Measurements from ENCODE around the gene KRTAP4-1. TPM values are rescaled to one million over a fixed set of nuclear protein-coding genes. Genes with fewer than 3 reads are reported as not detected.
"Not testable (repeated sequence)": the region's sequence is repeated elsewhere in the genome, so short reads cannot be mapped to it uniquely, and the experiment has no call there.

Gene KRTAP4-1
- total RNA-seq, 1 donor from 2014 or later = not detected

- no peak for TF ChIP-seq CTCF (IDR thresholded peaks at IDR 0.05; ENCODE audit: insufficient read depth, low read length, poor library complexity, severe bottlenecking)
- no peak for DNase-seq (ENCODE audit: low read depth)
- Histone ChIP-seq H3K36me3 (ENCODE audit: control insufficient read depth, insufficient read depth, low read length) (no peaks in the 10 kb centered on the region), H3K4me3 (ENCODE audit: low read depth, low read length) (no peak overlapping the region), H3K27me3 (ENCODE audit: control insufficient read depth, insufficient read depth, low read length) (no peaks in the 10 kb centered on the region)
Observed at GRCh38 chr17:41141361-41141760, 43.4 kb downstream of the KRTAP4-1 start.

GRCh38 chr17:41140360-41141131, 44.2 kb downstream of the KRTAP4-1 start, which contains the start of gene KRTAP4-6:
Gene KRTAP4-6 (minus strand): TSS chr17:41140544. CDS start chr17:41140487, 57 bp downstream.
- TF ChIP-seq CTCF (IDR thresholded peaks at IDR 0.05; ENCODE audit: insufficient read depth, low read length, poor library complexity, severe bottlenecking) = no peak
- peak; percentile 92 for DNase-seq (ENCODE audit: low read depth)
- Histone ChIP-seq H3K36me3 (ENCODE audit: control insufficient read depth, insufficient read depth, low read length) (no peaks in the 10 kb centered on the region), H3K4me3 (ENCODE audit: low read depth, low read length) (no peak within 1 kb of the TSS), H3K27me3 (ENCODE audit: control insufficient read depth, insufficient read depth, low read length) (no peaks in the 10 kb centered on the region)

GRCh38 chr17:41139865-41140264, 44.8 kb downstream of the KRTAP4-1 start:
- not testable (repeated sequence) for DNase-seq (ENCODE audit: low read depth); H3K36me3 ChIP-seq (ENCODE audit: control insufficient read depth, insufficient read depth, low read length)

More at GRCh38 chr17:41139865-41140264, 44.8 kb downstream of the KRTAP4-1 start:
- H3K4me3 ChIP-seq (ENCODE audit: low read depth, low read length); H3K27me3 ChIP-seq (ENCODE audit: control insufficient read depth, insufficient read depth, low read length): not testable (repeated sequence)

Other genes with a start within 250 kb of the KRTAP4-1 start
- 24.2 and 25.9 TPM in 2 replicates for gene KRT23, start 247.3 kb downstream of the KRTAP4-1 start, total RNA-seq
- not detected in 2 replicates for gene KRT39, start 218.0 kb downstream of the KRTAP4-1 start, total RNA-seq
- not detected in 2 replicates for gene KRT40, start 200.6 kb downstream of the KRTAP4-1 start, total RNA-seq
- gene KRTAP3-3, start 190.7 kb downstream of the KRTAP4-1 start, total RNA-seq = not detected in 2 replicates
- not detected in 2 replicates for gene KRTAP3-2, start 185.0 kb downstream of the KRTAP4-1 start, total RNA-seq
- gene KRTAP3-1, start 175.8 kb downstream of the KRTAP4-1 start, total RNA-seq = not detected in 2 replicates
- not detected in 2 replicates for gene KRTAP1-5, start 157.7 kb downstream of the KRTAP4-1 start, total RNA-seq
- not detected in 2 replicates for gene KRTAP1-4, start 154.7 kb downstream of the KRTAP4-1 start, total RNA-seq
- gene KRTAP1-3, start 150.0 kb downstream of the KRTAP4-1 start, total RNA-seq = not detected in 2 replicates
- gene KRTAP1-1, start 143.5 kb downstream of the KRTAP4-1 start, total RNA-seq = not detected in 2 replicates
- not detected in 2 replicates for gene KRTAP2-1, start 137.6 kb downstream of the KRTAP4-1 start, total RNA-seq
- gene KRTAP2-2, start 129.7 kb downstream of the KRTAP4-1 start, total RNA-seq = not detected in 2 replicates
- gene KRTAP2-3, start 124.8 kb downstream of the KRTAP4-1 start, total RNA-seq = 4.3 and 5.2 TPM in 2 replicates
- gene KRTAP2-4, start 119.0 kb downstream of the KRTAP4-1 start, total RNA-seq = not detected in 2 replicates
- not detected in 2 replicates for gene KRTAP4-7, start 100.8 kb downstream of the KRTAP4-1 start, total RNA-seq
- not detected in 2 replicates for gene KRTAP4-8, start 86.8 kb downstream of the KRTAP4-1 start, total RNA-seq
- gene KRTAP4-16, start 82.7 kb downstream of the KRTAP4-1 start, total RNA-seq = not detected in 2 replicates
- gene KRTAP4-9, start 79.5 kb downstream of the KRTAP4-1 start, total RNA-seq = not detected in 2 replicates
- gene KRTAP4-11, start 66.5 kb downstream of the KRTAP4-1 start, total RNA-seq = not detected in 2 replicates
- not detected in 2 replicates for gene KRTAP4-12, start 60.7 kb downstream of the KRTAP4-1 start, total RNA-seq
- not detected in 2 replicates for gene KRTAP4-6, start 44.4 kb downstream of the KRTAP4-1 start, total RNA-seq
- not detected in 2 replicates for gene KRTAP4-5, start 35.1 kb downstream of the KRTAP4-1 start, total RNA-seq
- gene KRTAP4-4, start 24.2 kb downstream of the KRTAP4-1 start, total RNA-seq = not detected in 2 replicates
- gene KRTAP4-3, start 16.7 kb downstream of the KRTAP4-1 start, total RNA-seq = not detected in 2 replicates
- not detected in 2 replicates for gene KRTAP4-2, start 6.7 kb downstream of the KRTAP4-1 start, total RNA-seq
- not detected in 2 replicates for gene KRTAP9-1, start 5.0 kb upstream of the KRTAP4-1 start, total RNA-seq
- not detected in 2 replicates for gene KRTAP9-2, start 41.7 kb upstream of the KRTAP4-1 start, total RNA-seq
- not detected in 2 replicates for gene KRTAP9-3, start 47.5 kb upstream of the KRTAP4-1 start, total RNA-seq
- not detected in 2 replicates for gene KRTAP9-8, start 53.1 kb upstream of the KRTAP4-1 start, total RNA-seq
- not detected in 2 replicates for gene KRTAP9-4, start 64.8 kb upstream of the KRTAP4-1 start, total RNA-seq
- not detected in 2 replicates for gene KRTAP9-9, start 70.5 kb upstream of the KRTAP4-1 start, total RNA-seq
- gene KRTAP9-6, start 80.5 kb upstream of the KRTAP4-1 start, total RNA-seq = not detected in 2 replicates
- not detected in 2 replicates for gene KRTAP9-7, start 90.8 kb upstream of the KRTAP4-1 start, total RNA-seq
- gene KRTAP29-1, start 117.9 kb upstream of the KRTAP4-1 start, total RNA-seq = not detected in 2 replicates
- gene KRTAP16-1, start 124.4 kb upstream of the KRTAP4-1 start, total RNA-seq = not detected in 2 replicates
- gene KRTAP17-1, start 130.8 kb upstream of the KRTAP4-1 start, total RNA-seq = not detected in 2 replicates
- not detected in 2 replicates for gene KRT33A, start 165.9 kb upstream of the KRTAP4-1 start, total RNA-seq
- gene KRT33B, start 184.9 kb upstream of the KRTAP4-1 start, total RNA-seq = 0.17 TPM in 1 of 2 replicates, not detected in the other
- 2.5 and 5.5 TPM in 2 replicates for gene KRT34, start 197.4 kb upstream of the KRTAP4-1 start, total RNA-seq
- gene KRT31, start 212.7 kb upstream of the KRTAP4-1 start, total RNA-seq = not detected in 2 replicates
- gene KRT37, start 239.7 kb upstream of the KRTAP4-1 start, total RNA-seq = not detected in 2 replicates

All from kidney epithelial cell (primary cell).